ENCODE measurements around the gene LRFN3.

Gene LRFN3, protein sequence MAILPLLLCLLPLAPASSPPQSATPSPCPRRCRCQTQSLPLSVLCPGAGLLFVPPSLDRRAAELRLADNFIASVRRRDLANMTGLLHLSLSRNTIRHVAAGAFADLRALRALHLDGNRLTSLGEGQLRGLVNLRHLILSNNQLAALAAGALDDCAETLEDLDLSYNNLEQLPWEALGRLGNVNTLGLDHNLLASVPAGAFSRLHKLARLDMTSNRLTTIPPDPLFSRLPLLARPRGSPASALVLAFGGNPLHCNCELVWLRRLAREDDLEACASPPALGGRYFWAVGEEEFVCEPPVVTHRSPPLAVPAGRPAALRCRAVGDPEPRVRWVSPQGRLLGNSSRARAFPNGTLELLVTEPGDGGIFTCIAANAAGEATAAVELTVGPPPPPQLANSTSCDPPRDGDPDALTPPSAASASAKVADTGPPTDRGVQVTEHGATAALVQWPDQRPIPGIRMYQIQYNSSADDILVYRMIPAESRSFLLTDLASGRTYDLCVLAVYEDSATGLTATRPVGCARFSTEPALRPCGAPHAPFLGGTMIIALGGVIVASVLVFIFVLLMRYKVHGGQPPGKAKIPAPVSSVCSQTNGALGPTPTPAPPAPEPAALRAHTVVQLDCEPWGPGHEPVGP
- long read RNA-seq, partial matches to known transcripts = 2 of 2 reads
- long read RNA-seq, other reads (novel, unspliced or antisense) = 0 of 2 reads

DNA sequence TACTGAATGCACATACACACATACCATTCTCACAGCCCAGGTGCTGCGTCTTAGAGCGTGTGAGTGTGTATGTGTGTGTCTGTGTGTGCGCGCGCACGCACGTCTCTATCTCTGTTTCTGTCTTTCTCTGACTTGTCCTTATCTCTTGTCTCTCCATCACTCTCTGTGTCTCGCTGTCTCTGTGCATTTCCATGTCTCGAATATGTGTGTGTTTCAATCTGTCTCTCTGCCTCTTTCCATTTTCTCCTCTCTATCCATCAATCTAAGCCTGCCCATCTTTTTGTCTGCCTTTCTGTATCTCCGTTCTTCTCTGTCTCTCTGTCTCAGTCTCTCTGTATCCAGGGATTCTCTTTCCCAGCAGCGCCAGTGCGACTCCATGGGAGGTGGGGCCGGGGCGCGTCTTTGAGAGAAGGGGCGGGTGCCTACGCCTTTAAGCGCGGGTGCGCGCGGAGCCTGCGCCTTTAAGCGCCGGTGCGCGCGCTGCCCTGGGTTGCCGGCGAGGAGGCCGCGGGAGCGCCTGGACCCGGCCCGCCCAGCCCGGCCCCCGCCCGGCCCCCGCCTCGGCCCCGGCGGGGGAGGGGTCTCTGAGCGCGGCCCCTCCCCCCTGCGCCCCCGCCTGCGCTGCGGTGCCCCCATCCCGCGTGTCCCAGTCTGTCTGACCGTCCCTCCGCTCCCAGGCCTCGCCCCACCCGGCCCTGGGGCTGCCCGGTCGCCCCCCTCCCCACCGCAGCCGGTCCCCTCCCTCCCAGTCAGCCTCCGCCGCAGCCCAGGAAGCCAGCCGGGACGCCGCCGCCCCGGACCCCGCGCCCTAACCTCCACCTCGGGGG lies at the start of gene LRFN3:
Gene LRFN3, plus strand, starts transcription at position 464 of the 827 bp plus-strand sequence. CDS start 3,052 bp downstream, outside the sequence.
- Histone ChIP-seq H3K4me3 (replicated peaks; ENCODE audit: insufficient read depth, low read length) (peak within 1 kb of the TSS; percentile 27), H3K27ac (replicated peaks) (no peak within 1 kb of the TSS), H3K27me3 (ENCODE audit: insufficient read depth, poor library complexity, severe bottlenecking) (peaks cover 19% of the 10 kb centered on the region)
- no peak for DNase-seq (ENCODE audit: low read depth in 1 of 2, low spot score in 1 of 2)
- TF ChIP-seq, protein P1, sequence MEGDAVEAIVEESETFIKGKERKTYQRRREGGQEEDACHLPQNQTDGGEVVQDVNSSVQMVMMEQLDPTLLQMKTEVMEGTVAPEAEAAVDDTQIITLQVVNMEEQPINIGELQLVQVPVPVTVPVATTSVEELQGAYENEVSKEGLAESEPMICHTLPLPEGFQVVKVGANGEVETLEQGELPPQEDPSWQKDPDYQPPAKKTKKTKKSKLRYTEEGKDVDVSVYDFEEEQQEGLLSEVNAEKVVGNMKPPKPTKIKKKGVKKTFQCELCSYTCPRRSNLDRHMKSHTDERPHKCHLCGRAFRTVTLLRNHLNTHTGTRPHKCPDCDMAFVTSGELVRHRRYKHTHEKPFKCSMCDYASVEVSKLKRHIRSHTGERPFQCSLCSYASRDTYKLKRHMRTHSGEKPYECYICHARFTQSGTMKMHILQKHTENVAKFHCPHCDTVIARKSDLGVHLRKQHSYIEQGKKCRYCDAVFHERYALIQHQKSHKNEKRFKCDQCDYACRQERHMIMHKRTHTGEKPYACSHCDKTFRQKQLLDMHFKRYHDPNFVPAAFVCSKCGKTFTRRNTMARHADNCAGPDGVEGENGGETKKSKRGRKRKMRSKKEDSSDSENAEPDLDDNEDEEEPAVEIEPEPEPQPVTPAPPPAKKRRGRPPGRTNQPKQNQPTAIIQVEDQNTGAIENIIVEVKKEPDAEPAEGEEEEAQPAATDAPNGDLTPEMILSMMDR (IDR thresholded peaks at IDR 0.05; ENCODE audit: insufficient read depth, low read length) = no peak
- no peak for TF ChIP-seq SPI1 (IDR thresholded peaks at IDR 0.05; ENCODE audit: borderline replicate concordance, low read depth)
- no peak for TF ChIP-seq GABPA (IDR thresholded peaks at IDR 0.05; ENCODE audit: low read depth)
- TF ChIP-seq, protein P2, sequence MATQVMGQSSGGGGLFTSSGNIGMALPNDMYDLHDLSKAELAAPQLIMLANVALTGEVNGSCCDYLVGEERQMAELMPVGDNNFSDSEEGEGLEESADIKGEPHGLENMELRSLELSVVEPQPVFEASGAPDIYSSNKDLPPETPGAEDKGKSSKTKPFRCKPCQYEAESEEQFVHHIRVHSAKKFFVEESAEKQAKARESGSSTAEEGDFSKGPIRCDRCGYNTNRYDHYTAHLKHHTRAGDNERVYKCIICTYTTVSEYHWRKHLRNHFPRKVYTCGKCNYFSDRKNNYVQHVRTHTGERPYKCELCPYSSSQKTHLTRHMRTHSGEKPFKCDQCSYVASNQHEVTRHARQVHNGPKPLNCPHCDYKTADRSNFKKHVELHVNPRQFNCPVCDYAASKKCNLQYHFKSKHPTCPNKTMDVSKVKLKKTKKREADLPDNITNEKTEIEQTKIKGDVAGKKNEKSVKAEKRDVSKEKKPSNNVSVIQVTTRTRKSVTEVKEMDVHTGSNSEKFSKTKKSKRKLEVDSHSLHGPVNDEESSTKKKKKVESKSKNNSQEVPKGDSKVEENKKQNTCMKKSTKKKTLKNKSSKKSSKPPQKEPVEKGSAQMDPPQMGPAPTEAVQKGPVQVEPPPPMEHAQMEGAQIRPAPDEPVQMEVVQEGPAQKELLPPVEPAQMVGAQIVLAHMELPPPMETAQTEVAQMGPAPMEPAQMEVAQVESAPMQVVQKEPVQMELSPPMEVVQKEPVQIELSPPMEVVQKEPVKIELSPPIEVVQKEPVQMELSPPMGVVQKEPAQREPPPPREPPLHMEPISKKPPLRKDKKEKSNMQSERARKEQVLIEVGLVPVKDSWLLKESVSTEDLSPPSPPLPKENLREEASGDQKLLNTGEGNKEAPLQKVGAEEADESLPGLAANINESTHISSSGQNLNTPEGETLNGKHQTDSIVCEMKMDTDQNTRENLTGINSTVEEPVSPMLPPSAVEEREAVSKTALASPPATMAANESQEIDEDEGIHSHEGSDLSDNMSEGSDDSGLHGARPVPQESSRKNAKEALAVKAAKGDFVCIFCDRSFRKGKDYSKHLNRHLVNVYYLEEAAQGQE (IDR thresholded peaks at IDR 0.05; ENCODE audit: insufficient replicate concordance, low read depth) = no peak
- TF ChIP-seq POLR2AphosphoS5 (IDR thresholded peaks at IDR 0.05; ENCODE audit: low read depth) = no peak

DNA sequence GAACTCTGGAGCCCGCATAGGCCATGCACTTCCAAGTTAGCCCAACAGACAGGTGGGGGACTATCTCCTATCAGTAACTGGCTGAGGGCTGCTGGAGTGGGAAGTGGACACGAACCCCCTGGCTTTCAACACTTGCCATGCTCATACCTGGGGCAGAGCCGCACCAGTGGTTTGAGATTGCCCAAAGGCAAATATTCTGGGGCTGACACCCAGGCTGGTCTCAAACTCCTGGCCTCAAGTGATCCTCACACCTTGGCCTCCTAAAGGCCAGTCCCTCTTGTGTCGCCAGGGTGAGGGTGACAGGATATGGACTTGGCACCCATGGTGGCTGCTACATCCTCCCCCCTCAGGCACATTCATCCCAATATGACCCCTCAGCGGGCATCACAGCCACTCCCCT lies 49.0 kb upstream of the LRFN3 start:
- no peak overlapping the region for H3K27ac ChIP-seq (replicated peaks)
- TF ChIP-seq, protein P1 (IDR thresholded peaks at IDR 0.05; ENCODE audit: insufficient read depth, low read length) = no peak
- TF ChIP-seq GABPA (IDR thresholded peaks at IDR 0.05; ENCODE audit: low read depth) = no peak
- TF ChIP-seq SPI1 (IDR thresholded peaks at IDR 0.05; ENCODE audit: borderline replicate concordance, low read depth) = no peak
- peak; percentile 53 for TF ChIP-seq POLR2AphosphoS5 (IDR thresholded peaks at IDR 0.05; ENCODE audit: low read depth)
- no peaks in the 10 kb centered on the region for H3K27me3 ChIP-seq (ENCODE audit: insufficient read depth, poor library complexity, severe bottlenecking)

DNA sequence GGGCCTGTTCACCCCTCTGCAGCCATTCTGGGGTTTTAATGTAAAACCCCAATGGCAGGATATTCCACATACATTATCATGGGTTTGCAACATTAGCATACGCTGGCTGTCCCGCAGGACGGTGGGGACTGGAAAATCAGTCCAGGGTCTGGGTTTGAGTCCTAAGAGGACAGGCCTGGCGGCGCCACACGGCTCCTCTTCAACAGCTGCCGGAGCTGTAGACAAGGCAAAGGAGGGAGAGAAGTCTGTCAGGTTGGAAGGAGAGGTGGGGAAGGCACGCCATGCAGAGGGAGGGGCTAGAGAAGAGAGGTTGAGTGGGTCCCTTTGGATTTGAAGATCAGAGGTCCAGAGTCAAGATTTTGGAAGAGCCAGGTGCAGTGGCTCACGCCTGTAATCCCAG lies 47.8 kb upstream of the LRFN3 start:
- no peak overlapping the region for H3K27ac ChIP-seq (replicated peaks)
- no peak overlapping the region for H3K4me3 ChIP-seq (replicated peaks; ENCODE audit: insufficient read depth, low read length)
- no peaks in the 10 kb centered on the region for H3K27me3 ChIP-seq (ENCODE audit: insufficient read depth, poor library complexity, severe bottlenecking)
- DNase-seq (ENCODE audit: low read depth in 1 of 2, low spot score in 1 of 2) = no peak
- TF ChIP-seq SPI1 (IDR thresholded peaks at IDR 0.05; ENCODE audit: borderline replicate concordance, low read depth) (no peak), POLR2AphosphoS5 (IDR thresholded peaks at IDR 0.05; ENCODE audit: low read depth) (no peak), GABPA (IDR thresholded peaks at IDR 0.05; ENCODE audit: low read depth) (no peak)
- TF ChIP-seq, protein P1 (IDR thresholded peaks at IDR 0.05; ENCODE audit: insufficient read depth, low read length) = no peak
- TF ChIP-seq, protein P2 (IDR thresholded peaks at IDR 0.05; ENCODE audit: insufficient replicate concordance, low read depth) = no peak

More for the DNA sequence above, 49.0 kb upstream of the LRFN3 start:
- DNase-seq (ENCODE audit: low read depth in 1 of 2, low spot score in 1 of 2) = no peak
- no peak overlapping the region for H3K4me3 ChIP-seq (replicated peaks; ENCODE audit: insufficient read depth, low read length)
